IMR-90 (cell line): ENCODE measurements around the gene SDHC. TPM values are rescaled to one million over a fixed set of nuclear protein-coding genes. Genes with fewer than 3 reads are reported as not detected.
"Not testable (repeated sequence)": the region's sequence is repeated elsewhere in the genome, so short reads cannot be mapped to it uniquely, and the experiment has no call there.

Experiments
- ATAC-seq: fragments of 200-7000 bp; cut with Tn5 transposase; 2 replicates; pipeline ENCODE4 v1.9.1; 2020; ENCODE audit warnings: low read depth, mild to moderate bottlenecking, moderate library complexity
- BruUV-seq: library from RNA; stranded (reverse); fragments of 400-500 nt; replicated peaks from 2 replicates; lab custom pipeline; 2021; lab: Mats Ljungman, UMichigan
- CTCF ChIA-PET: fragments of 300-600 bp; formaldehyde crosslinking; extraction: SDS; loops from one replicate; lab custom pipeline; 2021; ENCODE audit warnings: antibody characterized with exemption; lab: Yijun Ruan, JAX
- POLR2A ChIA-PET: fragments of 300-600 bp; sonication (Branson Sonifier 250); formaldehyde crosslinking; loops from one replicate; lab custom pipeline; 2022; ENCODE audit warnings: antibody characterized with exemption; ENCODE audit not compliant: unreplicated experiment; lab: Charles Lee
- DNase-seq: peaks from one replicate; pipeline ENCODE4 v3.0.0; 2013
- H2AFZ ChIP-seq: replicated peaks from 2 replicates; pipeline ENCODE3; 2013; ENCODE audit warnings: low read length, mild to moderate bottlenecking; ENCODE audit not compliant: poor library complexity
- H2AK5ac ChIP-seq: 2 replicates; pipeline ENCODE4 v1.6.1; 2013; ENCODE audit warnings: low read depth, low read length, inconsistent platforms
- H2AK9ac ChIP-seq: replicated peaks from 2 replicates; pipeline ENCODE3; 2013; ENCODE audit warnings: mild to moderate bottlenecking, low read depth, low read length, moderate library complexity; ENCODE audit not compliant: poor library complexity
- H2BK120ac ChIP-seq: 2 replicates; pipeline ENCODE4 v1.6.1; 2013; ENCODE audit warnings: low read depth, low read length, inconsistent platforms
- H2BK15ac ChIP-seq: 3 replicates; pipeline ENCODE4 v1.6.1; 2013; ENCODE audit warnings: low read depth, low read length, inconsistent platforms
- H2BK20ac ChIP-seq: 2 replicates; pipeline ENCODE4 v1.6.1; 2013; ENCODE audit warnings: low read depth, mild to moderate bottlenecking, inconsistent platforms, low read length, moderate library complexity
- H2BK5ac ChIP-seq: 2 replicates; pipeline ENCODE4 v1.6.1; 2013; ENCODE audit warnings: mild to moderate bottlenecking, low read depth, low read length, inconsistent platforms; ENCODE audit not compliant: poor library complexity, severe bottlenecking
- H3K14ac ChIP-seq: replicated peaks from 2 replicates; pipeline ENCODE4 v1.6.1; 2013; ENCODE audit warnings: low read depth, low read length, inconsistent platforms
- H3K18ac ChIP-seq: 2 replicates; pipeline ENCODE4 v1.6.1; 2013; ENCODE audit warnings: low read depth, low read length, control low read depth
- H3K23ac ChIP-seq: 2 replicates; pipeline ENCODE4 v1.6.1; 2013; ENCODE audit warnings: low read depth, low read length, inconsistent platforms
- H3K27ac ChIP-seq: 2 replicates; pipeline ENCODE4 v1.5.1; 2013; ENCODE audit warnings: mild to moderate bottlenecking, control low read depth, low read length; ENCODE audit not compliant: insufficient read depth
- H3K27me3 ChIP-seq: 2 replicates; pipeline ENCODE4 v1.6.1; 2013; ENCODE audit warnings: low read length; ENCODE audit not compliant: control insufficient read depth, insufficient read depth
- H3K36me3 ChIP-seq: 2 replicates; pipeline ENCODE4 v1.6.1; 2013; ENCODE audit warnings: low read length, mixed read lengths; ENCODE audit not compliant: control insufficient read depth, insufficient read depth
- H3K4ac ChIP-seq: 2 replicates; pipeline ENCODE4 v1.6.1; 2013; ENCODE audit warnings: low read depth, low read length, inconsistent platforms
- H3K4me1 ChIP-seq: 2 replicates; pipeline ENCODE4 v1.6.1; 2013; ENCODE audit warnings: low read length, mixed read lengths; ENCODE audit not compliant: control insufficient read depth, insufficient read depth
- H3K4me2 ChIP-seq: 2 replicates; pipeline ENCODE4 v1.6.1; 2013; ENCODE audit warnings: low read depth, mild to moderate bottlenecking, control low read depth, low read length, moderate library complexity
- H3K4me3 ChIP-seq: 2 replicates; pipeline ENCODE4 v1.5.1; 2013; ENCODE audit warnings: low read depth, mild to moderate bottlenecking, control low read depth, low read length, moderate library complexity; ENCODE audit not compliant: insufficient read depth
- H3K56ac ChIP-seq: 2 replicates; pipeline ENCODE4 v1.6.1; 2013; ENCODE audit warnings: low read length, inconsistent platforms; ENCODE audit not compliant: insufficient read depth; ENCODE audit errors: extremely low read depth
- H3K79me1 ChIP-seq, 2 experiments: 2 replicates each; pipeline ENCODE4 v1.6.1; 2013; ENCODE audit warnings: low read length in 2 of 2, inconsistent platforms in 1 of 2, low read depth in 1 of 2
- H3K9ac ChIP-seq: 2 replicates; pipeline ENCODE4 v1.6.1; 2013; ENCODE audit warnings: low read depth, low read length, control low read depth
- H3K9me1 ChIP-seq: 2 replicates; pipeline ENCODE4 v1.6.1; 2013; ENCODE audit warnings: low read length, inconsistent platforms; ENCODE audit not compliant: insufficient read depth
- H3K9me3 ChIP-seq: 2 replicates; pipeline ENCODE4 v1.6.1; 2013; ENCODE audit warnings: low read length; ENCODE audit not compliant: control insufficient read depth, insufficient read depth
- H4K20me1 ChIP-seq: 2 replicates; pipeline ENCODE4 v1.6.1; 2013; ENCODE audit warnings: low read length, inconsistent platforms; ENCODE audit not compliant: insufficient read depth
- H4K5ac ChIP-seq: 2 replicates; pipeline ENCODE4 v1.6.1; 2013; ENCODE audit warnings: mild to moderate bottlenecking, low read depth, low read length, control low read depth
- H4K8ac ChIP-seq, 2 experiments: 2 replicates each; pipeline ENCODE4 v1.6.1; 2013; ENCODE audit warnings: low read depth in 2 of 2, low read length in 2 of 2, control low read depth in 1 of 2, inconsistent platforms in 1 of 2
- H4K91ac ChIP-seq: 2 replicates; pipeline ENCODE4 v1.6.1; 2013; ENCODE audit warnings: low read depth, low read length, inconsistent platforms; ENCODE audit not compliant: insufficient read depth
- CEBPB ChIP-seq: IDR thresholded peaks from 2 replicates; pipeline ENCODE4 v1.6.1; 2012; ENCODE audit warnings: low read depth, low read length, improper control_type of control experiment
- WGBS, 2 experiments: methylation state at CpG; one replicate each; pipeline versions ENCODE4 v1.1.5 to v1.1.7; 2013; ENCODE audit warnings: missing lambda C conversion rate in 2 of 2; ENCODE audit not compliant: insufficient read length in 1 of 2; ENCODE audit errors: extremely low coverage in 2 of 2; 5-methylcytosine and 5-hydroxymethylcytosine counted together
- dilution Hi-C: fragments of 300-500 bp; cut with HindIII; formaldehyde crosslinking; loops from one replicate; pipeline ENCODE4 v1.14.3; 2018; ENCODE audit warnings: low sequenced_read_pairs; ENCODE audit not compliant: unreplicated experiment
- in situ Hi-C: fragments of 300-500 bp; cut with MboI; formaldehyde crosslinking; loops from 3 replicates; pipeline ENCODE4 v1.14.3; 2019; ENCODE audit warnings: low sequenced_read_pairs, inconsistent platforms, mixed read lengths
- intact Hi-C: fragments of 100-400 bp; cut with micrococcal nuclease; formaldehyde crosslinking; loops from 2 replicates; pipeline ENCODE4 v1.10.0; 2022
- polyA plus RNA-seq, 3 experiments: library from polyadenylated mRNA; depleted of rRNA; stranded (reverse); fragments of >200 nt; gene quantifications; 2 replicates each; pipeline ENCODE4 v1.2.3, GENCODE V29; 2012; ENCODE audit warnings: low replicate concordance in 1 of 3
- total RNA-seq: library from RNA; depleted of rRNA; stranded (reverse); fragments of >200 nt; gene quantifications from 2 replicates; pipeline ENCODE4 v1.2.3, GENCODE V29; 2012
- TF ChIP-seq, protein P1 (sequence below): conservative IDR thresholded peaks from 2 replicates; pipeline ENCODE4 v1.5.1; 2012; ENCODE audit warnings: mild to moderate bottlenecking, low read depth, low read length, improper control_type of control experiment

SDHC gene
- total and polyA plus RNA-seq, 2 of the 4 experiments (the other 2 are of a cell fraction): 158 to 235 TPM

DNA sequence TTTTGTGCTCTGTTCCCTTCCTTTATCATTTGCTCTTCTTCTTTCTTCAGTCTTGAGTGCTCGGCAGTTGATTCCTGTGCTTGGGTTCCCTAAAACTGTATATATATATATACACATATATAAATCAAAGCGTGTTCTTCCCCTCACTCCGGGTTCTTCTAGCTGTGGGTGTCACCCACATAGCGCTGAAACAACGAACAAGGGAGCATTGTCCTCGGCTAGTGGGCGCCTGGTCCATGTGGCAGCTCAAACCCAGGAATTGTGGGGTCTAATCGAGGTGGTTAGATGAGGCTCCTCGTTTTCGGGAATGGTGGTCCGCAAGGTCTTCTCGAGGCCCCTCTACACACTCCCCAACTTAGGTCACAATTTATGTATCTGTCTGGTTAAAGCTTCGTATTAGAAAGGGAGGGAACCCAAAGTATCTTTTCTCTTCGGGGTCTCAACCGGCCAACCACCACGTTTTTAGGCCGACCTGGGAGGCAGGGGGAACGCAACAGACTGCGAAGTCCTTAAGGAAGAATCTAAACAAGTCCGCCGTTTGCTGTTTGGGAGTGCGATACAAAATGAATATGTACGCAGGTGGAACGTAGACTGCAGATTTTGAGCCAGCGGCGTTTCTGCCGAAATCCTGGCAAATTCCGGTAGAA, 504 bp upstream of the SDHC start (continued):
- TF ChIP-seq, protein P1, sequence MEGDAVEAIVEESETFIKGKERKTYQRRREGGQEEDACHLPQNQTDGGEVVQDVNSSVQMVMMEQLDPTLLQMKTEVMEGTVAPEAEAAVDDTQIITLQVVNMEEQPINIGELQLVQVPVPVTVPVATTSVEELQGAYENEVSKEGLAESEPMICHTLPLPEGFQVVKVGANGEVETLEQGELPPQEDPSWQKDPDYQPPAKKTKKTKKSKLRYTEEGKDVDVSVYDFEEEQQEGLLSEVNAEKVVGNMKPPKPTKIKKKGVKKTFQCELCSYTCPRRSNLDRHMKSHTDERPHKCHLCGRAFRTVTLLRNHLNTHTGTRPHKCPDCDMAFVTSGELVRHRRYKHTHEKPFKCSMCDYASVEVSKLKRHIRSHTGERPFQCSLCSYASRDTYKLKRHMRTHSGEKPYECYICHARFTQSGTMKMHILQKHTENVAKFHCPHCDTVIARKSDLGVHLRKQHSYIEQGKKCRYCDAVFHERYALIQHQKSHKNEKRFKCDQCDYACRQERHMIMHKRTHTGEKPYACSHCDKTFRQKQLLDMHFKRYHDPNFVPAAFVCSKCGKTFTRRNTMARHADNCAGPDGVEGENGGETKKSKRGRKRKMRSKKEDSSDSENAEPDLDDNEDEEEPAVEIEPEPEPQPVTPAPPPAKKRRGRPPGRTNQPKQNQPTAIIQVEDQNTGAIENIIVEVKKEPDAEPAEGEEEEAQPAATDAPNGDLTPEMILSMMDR: no peak
- no peak for TF ChIP-seq CEBPB

DNA sequence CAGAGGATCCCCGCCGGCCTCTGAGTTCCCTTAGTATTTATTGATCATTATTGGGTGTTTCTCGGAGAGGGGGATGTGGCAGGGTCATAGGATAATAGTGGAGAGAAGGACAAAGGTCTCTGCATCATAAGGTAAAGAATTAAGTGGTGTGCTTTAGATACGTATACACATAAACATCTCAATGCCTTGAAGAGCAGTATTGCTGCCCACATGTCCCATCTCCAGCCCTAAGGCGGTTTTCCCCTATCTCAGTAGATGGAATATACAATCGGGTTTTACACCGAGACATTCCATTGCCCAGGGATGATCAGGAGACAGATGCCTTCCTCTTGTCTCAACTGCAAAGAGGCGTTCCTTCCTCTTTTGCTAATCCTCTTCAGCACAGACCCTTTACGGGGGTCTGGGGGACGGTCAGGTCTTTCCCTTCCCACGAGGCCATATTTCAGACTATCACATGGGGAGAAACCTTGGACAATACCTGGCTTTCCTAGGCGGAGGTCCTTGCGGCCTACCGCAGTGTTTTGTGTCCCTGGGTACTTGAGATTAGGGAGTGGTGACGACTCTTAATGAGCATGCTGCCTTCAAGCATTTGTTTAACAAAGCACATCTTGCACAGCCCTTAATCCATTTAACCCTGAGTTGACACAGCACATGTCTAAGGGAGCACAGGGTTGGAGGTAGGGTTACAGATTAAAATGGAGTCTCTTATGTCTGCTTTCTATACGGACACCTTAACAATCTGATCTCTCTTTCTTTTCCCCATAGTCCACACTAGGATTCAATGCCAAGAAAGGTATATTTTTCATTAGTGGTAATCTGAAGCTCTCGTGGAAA, 1.9 kb downstream of the SDHC start:
- H2AK5ac ChIP-seq, H3K14ac ChIP-seq, H3K9me3 ChIP-seq, H3K9me1 ChIP-seq, H3K9ac ChIP-seq, H3K4me3 ChIP-seq, H3K27ac ChIP-seq, H3K4me2 ChIP-seq, H4K91ac ChIP-seq, H2BK120ac ChIP-seq, H2BK20ac ChIP-seq, H2BK5ac ChIP-seq, H3K27me3 ChIP-seq, H4K8ac ChIP-seq, H3K18ac ChIP-seq, H3K56ac ChIP-seq, in situ Hi-C loops, H3K4ac ChIP-seq, ATAC-seq, H4K5ac ChIP-seq, intact Hi-C loops, DNase-seq, H4K20me1 ChIP-seq, BruUV-seq, H3K23ac ChIP-seq, H2AFZ ChIP-seq, H2AK9ac ChIP-seq, H2BK15ac ChIP-seq, H3K4me1 ChIP-seq, H3K36me3 ChIP-seq, dilution Hi-C loops: not testable (repeated sequence)
- POLR2A ChIA-PET: interaction anchor here (0.7 kb wide), 1 partner anchor 1223 kb away, joined by 8 read pairs; no protein-coding TSS in a partner anchor
- 92% methylated on average over 4 of the region's 17 CpGs; no CpG with 5 or more reads in 1 of the 2 experiments for WGBS, 2 experiments
- H3K79me1 ChIP-seq: peaks cover 4 to 20% of the 10 kb centered on the region in 2 experiments
- CTCF ChIA-PET: interaction anchor here (0.7 kb wide), 1 partner anchor 50 kb away, joined by 4 read pairs; no protein-coding TSS in a partner anchor
